SK-MEL-5 (cell line): ENCODE measurements around the gene TNFRSF13B. TPM values are rescaled to one million over a fixed set of nuclear protein-coding genes. Genes with fewer than 3 reads are reported as not detected.
"Not testable (repeated sequence)": the region's sequence is repeated elsewhere in the genome, so short reads cannot be mapped to it uniquely, and the experiment has no call there.

ENCODE experiments used
- DNase-seq: peaks from one replicate; pipeline ENCODE4 v3.0.0-alpha.2; 2016; ENCODE audit warnings: low read depth, low spot score
- in situ Hi-C: cut with HindIII; loops from 2 replicates; pipeline ENCODE4 v1.10.0; 2016; ENCODE audit warnings: low sequenced_read_pairs, high pct_unique_total_duplicates, low pct_unique_long_range_greater_than_20kb
- small RNA-seq, 2 experiments: library from RNA; depleted of rRNA; stranded (forward); fragments of <200 nt; gene quantifications; one replicate each; pipeline ENCODE3, GENCODE V24; 2014
- total RNA-seq: library from RNA; depleted of rRNA; stranded (reverse); fragments of >200 nt; shearing (Covaris generic); gene quantifications from 2 replicates; pipeline ENCODE4 v1.2.3, GENCODE V29; 2014; rRNA removed

TNFRSF13B gene
- total RNA-seq, 1 experiment from 2014 or later: not detected

GRCh38 chr17:16911141-16911937 lies 60.6 kb downstream of the TNFRSF13B start:
- in situ Hi-C loops: no loop called here
- peak; percentile 99 for DNase-seq

DNA sequence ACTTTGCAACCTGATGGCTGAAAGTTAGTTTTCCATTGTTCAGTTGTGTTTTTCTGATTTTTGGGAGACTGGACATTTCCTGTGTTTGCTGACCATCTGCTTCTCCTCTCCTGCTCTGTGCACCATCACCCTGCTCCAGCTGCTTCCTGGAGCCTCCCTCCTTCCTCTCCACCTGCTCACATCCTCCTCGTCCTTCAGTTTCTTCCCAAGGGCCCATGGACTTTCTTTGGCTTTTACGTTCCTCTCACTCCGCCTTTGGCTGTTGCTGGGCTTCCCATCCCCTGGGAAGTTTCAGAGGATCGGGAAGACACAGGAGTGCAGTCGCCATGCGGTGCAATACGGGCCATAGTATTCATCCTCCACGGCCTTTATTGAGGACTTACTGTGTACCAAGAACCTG lies 61.6 kb downstream of the TNFRSF13B start:
- in situ Hi-C loops: no loop called here
- DNase-seq: no peak

DNA sequence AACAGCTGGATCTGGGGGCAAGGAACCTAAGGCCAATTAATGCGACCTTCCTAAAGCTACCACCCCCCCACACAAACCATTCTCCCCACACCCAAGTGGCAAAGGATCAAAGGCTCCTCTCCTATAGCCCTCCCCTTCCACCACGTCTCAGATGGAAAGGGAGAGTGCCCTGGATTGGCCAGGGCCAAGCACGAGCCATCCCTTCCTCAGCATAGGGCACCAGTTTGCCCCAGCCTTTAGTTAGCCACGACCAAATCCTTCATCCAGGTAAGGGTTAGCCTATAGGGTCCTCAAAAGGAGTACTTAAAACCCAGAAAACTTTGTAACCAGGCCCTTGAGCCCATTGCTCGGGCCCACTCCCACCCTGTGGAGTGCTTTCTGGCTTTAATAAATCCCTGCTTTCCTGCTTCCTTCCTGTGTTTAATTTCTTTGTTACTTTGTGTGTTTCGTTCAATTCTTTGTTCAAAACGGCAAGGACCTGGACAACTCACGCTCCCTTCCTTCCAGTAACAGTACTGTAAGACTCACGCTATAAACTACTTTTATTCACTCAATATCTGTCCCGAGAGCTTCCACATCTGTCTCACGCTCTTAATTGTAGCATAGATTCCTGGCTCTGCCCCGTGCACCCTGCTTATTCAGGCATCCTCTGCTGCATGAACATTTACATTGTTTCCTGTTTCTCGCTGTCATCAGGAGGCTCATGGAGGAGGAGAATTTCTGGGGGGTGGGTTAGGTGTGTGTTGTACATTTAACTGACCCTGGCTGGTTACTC lies 62.3 kb downstream of the TNFRSF13B start:
- in situ Hi-C loops: no loop called here
- no peak for DNase-seq

- no peak for DNase-seq
- in situ Hi-C loops: no loop called here
Measured at GRCh38 chr17:16908273-16908672, 63.6 kb downstream of the TNFRSF13B start.

GRCh38 chr17:16906680-16907079 lies 65.2 kb downstream of the TNFRSF13B start:
- DNase-seq: no peak
- in situ Hi-C loops: no loop called here

GRCh38 chr17:16905593-16906191 lies 66.2 kb downstream of the TNFRSF13B start:
- DNase-seq: peak; percentile 70
- in situ Hi-C loops: no loop called here

DNA sequence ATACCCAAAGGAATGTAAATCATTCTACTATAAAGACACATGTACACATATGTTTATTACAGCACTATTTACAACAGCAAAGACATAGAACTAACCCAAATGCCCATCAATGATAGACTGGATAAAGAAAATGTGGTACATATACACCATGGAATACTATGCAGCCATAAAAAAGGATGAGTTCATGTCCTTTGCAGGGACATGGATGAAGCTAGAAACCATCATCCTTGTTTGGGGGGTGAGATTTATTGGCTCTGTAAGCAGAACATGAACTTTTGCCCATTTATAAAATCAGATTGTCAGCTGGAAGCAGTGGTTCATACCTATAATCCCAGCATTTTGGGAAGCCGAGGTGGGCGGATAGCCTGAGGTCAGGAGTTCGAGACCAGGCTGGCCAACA lies 68.8 kb downstream of the TNFRSF13B start:
- in situ Hi-C loops, DNase-seq: not testable (repeated sequence)

- DNase-seq: no peak
- in situ Hi-C loops: no loop called here
Measured at GRCh38 chr17:16900288-16900882, 71.5 kb downstream of the TNFRSF13B start.

DNA sequence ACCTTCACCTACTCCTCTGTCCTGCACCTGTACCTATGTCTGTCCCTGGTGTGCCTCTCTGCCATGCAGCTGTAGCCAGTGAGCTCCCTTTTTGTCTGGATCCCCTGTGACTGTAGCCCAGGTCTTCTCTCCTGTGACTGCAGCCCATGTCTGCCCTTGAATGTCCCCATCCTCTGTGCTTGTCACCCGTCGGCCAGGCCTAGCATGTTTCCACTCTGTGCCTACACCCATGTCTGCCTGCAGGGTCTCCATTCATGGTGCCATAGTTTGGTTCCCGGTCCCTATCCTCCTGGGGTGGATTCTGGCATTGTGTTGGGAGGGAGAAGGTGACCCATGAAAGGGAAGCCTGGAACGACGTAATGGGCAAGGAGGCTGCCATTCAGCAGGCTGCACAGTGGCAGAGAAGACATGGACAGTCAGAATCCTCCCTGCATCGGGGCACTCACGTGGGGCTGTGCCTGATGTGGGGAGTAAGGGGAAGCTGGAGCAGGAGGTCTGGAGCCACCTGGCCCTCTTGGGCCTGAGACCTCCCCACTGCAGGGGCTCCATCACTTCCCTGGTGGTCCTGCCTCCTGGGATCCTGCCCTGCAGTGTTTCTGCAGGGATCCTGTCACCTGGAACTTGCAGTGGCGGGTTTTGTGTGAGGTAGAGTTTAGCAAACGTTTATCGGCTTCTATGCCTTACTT lies 74.6 kb downstream of the TNFRSF13B start:
- in situ Hi-C loops: not testable (repeated sequence)

GRCh38 chr17:16896235-16896634 lies 75.7 kb downstream of the TNFRSF13B start:
- DNase-seq, in situ Hi-C loops: not testable (repeated sequence)

More for the DNA sequence above, 74.6 kb downstream of the TNFRSF13B start:
- not testable (repeated sequence) for DNase-seq

- DNase-seq, in situ Hi-C loops: not testable (repeated sequence)
Measured at GRCh38 chr17:16893527-16893926, 78.4 kb downstream of the TNFRSF13B start.

- DNase-seq, in situ Hi-C loops: not testable (repeated sequence)
Measured at GRCh38 chr17:16892876-16893454, 79.0 kb downstream of the TNFRSF13B start.

DNA sequence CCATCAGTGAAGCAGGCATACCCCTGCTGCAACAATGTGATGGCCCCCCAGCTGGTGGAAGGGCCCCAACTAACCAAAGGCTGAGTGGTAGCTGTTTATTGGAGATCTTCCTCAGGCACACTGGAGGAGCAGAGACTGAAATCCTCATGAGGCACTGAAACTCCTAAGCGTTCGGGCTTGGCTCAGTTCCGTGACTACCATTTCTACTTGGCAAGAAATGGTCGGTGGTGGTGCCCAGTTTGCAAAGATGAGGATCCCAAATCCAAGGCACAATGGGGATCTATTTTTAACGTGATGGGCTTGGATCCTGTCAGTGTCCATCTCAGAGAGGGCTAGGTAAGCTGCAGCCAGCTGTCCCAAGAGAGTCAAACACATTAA lies 82.8 kb downstream of the TNFRSF13B start:
- in situ Hi-C loops: no loop called here
- no peak for DNase-seq

Small RNA genes lying within 50 kb of the gene (small RNA-seq; reads per million reads assigned to genes)
- gene AL353996.1: 0 reads per million in 2 experiments

Other genes with a start within 250 kb of the TNFRSF13B start
- gene MPRIP, start 70.3 kb upstream of the TNFRSF13B start, total RNA-seq: 85.5 and 87.9 TPM in 2 replicates
- gene PLD6, start 234.2 kb upstream of the TNFRSF13B start, total RNA-seq: 4.3 and 4.7 TPM in 2 replicates